Fibroblast of skin of back (primary cell): ENCODE measurements around the gene RESP18.
"Not testable (repeated sequence)": the region's sequence is repeated elsewhere in the genome, so short reads cannot be mapped to it uniquely, and the experiment has no call there.

Experiments used
- DNase-seq: peaks from one replicate; pipeline ENCODE4 v3.0.0-alpha.2; 2013

The RESP18 gene

GRCh38 chr2:219291910-219292490 is 40.5 kb downstream of the RESP18 start:
- no peak for DNase-seq

DNA sequence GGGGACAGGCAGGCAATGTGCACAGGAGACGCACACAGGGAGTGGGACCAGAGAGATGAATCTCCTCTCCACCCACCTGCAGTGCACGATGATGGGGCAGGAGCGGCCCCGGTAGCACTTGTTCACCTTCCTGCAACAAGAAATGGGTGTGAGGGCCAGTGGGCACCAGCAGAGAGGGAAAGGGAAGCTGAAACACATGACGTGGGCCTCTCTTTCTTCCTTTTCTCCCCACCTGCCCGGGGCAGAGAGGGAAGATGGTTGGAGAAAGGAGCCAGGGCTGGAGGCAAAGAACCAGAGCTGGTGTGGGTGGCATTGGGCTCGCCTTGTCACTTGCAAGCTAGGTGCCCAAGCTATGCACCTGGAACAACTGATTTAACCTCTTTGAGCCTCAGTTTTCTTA is 41.1 kb downstream of the RESP18 start:
- DNase-seq = no peak

GRCh38 chr2:219290381-219291171 is 42.0 kb downstream of the RESP18 start:
- DNase-seq = no peak

GRCh38 chr2:219289537-219290361 is 42.8 kb downstream of the RESP18 start:
- peak; percentile 77 for DNase-seq

DNA sequence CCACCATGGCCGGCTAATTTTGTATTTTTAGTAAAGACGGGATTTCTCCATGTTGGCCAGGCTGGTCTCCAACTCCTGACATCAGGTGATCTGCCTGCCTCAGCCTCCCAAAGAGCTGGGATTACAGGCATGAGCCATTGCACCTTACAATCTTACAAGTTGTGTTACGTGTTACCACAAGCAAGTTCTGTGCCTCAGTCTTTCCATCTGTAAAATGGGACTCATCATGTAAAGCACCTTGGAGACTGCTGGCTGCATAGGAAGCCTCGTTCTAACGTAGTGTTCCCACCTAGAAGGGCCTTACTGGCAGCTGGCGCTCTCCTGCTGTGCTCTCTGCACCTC is 43.4 kb downstream of the RESP18 start:
- no peak for DNase-seq

DNA sequence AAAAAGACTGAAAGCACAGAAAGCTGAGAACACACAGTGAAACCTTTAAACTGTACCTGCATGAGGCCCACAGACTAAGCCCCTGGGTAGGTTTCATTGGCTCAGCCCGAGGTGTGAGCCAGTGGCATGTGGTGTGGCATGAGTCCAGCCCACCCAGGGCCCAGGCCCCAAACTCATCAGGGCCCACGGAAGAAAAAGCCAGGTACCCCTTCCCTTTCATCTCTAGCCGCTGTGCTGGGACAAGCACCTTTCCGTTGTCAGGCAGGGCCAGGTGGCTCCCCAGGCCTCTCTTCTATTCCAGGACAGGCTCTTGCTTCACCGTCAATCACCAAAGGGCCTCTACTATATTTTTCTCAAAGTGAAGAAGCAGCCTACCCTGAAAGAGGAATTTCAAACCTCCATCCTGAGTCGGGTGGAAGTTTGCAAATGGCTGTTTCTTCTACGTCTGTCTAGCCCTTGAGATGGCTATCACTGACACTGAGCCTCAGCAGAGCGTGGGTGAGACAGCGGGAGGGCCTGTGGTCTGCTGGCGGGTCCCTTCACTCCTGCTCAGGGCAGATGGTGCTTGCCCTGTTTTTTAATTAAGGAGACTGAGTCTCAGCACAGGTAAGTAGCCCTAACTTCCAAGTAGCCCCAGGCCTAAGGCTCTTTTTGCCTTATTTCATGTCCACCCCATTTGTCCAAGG is 44.8 kb downstream of the RESP18 start:
- no peak for DNase-seq

GRCh38 chr2:219287116-219287440 is 45.5 kb downstream of the RESP18 start:
- not testable (repeated sequence) for DNase-seq

GRCh38 chr2:219286436-219287115 is 46.0 kb downstream of the RESP18 start:
- DNase-seq = no peak

DNA sequence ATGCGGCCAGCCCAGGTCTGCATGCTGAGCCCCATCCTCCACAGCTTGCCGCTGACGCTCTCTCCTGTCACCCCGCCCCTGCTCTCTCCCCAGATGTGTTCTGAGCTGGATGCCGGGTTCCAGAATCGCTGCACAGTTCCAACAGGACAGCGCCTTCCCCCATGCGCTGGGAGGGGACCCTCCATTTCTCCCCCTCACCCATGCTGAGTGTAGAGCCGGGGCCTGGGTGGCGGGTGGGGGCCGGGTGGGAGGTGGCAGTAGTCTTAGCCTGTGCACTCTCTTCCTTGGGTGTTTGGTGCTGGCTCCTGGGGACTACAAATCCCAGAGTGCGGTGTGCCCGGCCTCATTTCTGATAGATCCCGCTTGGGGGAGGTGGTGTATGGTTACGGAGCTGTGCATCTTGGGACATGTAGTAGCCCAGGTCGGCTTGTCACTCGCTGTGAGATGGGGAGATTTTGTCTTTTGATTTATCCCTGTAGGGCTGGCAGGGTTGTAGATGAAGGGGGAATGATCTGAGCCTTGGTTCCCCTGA is 46.6 kb downstream of the RESP18 start:
- DNase-seq = peak; percentile 76

DNA sequence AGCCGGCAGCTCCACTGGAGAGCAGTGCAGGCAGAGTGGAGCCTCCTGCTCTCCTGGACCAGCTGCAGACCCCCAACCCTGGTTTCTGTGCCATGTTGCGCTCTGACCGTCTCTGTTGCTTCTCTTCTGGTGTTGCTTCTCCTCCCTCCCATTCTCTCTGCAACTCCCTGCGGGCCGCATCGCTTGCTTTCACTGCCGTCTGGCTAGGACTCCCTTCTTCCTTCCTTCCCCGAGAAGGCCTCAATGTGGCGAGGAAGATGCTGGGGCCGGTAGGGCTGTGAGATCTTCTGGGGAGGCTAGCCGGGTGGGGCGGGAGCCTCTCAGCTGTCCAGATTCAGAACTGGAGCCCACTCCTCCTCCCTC is 47.2 kb downstream of the RESP18 start:
- DNase-seq = no peak

DNA sequence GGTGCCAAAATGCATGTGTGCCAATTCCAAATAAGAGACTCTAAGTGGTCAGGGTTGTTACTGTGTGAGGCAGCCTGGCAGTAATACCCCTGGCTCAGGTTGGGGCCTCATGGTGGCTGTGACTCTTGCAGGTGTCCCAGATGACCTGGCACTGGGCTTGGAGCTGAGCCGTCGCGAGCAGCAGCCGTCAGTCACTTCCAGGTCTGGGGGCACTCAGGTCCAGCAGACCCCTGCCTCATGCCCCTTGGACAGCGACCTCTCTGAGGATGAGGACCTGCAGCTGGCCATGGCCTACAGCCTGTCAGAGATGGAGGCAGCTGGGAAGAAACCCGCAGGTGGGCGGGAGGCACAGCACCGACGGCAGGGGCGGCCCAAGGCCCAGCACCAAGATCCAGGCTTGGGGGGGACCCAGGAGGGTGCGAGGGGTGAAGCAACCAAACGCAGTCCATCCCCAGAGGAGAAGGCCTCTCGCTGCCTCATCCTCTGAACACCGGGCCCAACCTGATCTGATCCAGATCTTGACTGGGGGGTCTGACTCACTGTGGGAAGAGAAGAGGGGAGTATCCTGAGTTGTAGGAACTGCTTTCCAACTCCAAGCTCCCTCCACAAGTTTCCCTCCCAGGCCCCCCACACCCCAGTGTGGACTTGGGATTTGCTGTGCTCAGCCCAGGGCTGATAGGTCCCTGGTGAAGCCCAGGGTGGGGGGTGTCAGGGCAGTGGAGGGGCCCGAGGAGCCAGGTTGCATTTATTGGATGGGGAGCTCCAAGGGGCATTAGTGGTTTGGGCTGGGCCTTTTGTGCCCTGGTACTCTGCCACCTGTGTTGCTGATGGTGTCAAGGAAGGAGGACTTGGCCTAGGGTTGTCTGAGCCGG is 47.8 kb downstream of the RESP18 start:
- DNase-seq = no peak

DNA sequence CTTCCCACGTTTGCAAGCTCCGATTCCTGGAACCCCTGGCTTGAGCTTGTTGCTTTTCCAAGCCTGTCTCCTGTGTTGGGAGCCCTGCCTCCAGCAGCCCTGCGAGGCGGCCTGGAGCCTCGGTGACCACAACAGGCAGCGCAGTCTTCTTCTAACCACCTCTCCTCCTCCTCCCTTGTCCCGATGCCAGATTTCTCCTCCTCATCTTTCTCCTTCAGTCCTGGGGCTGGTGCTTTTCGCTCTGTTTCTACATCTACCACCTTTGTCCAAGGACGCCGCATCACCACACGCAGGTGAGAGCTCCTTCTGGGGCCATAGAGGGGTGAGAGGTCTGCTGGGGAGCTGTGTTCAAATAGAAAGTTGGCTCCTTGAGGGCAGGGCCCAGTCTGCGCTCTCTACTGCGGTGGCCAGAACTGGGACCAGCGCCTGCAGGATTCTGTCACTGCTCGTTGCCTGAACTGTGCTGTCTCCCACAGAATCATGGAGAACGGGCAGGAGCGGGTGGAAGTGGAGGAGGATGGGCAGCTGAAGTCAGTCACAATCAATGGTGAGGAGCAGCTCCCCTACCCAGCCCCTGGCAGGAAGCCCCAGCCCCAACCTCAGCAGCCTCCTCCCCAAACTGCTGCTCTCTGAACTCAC is 49.5 kb downstream of the RESP18 start:
- DNase-seq = no peak

GRCh38 chr2:219282375-219282774 is 50.2 kb downstream of the RESP18 start:
- DNase-seq = no peak

GRCh38 chr2:219281588-219281987 is 51.0 kb downstream of the RESP18 start:
- DNase-seq = no peak

GRCh38 chr2:219280651-219281050 is 51.9 kb downstream of the RESP18 start:
- DNase-seq = no peak

GRCh38 chr2:219279916-219280516 is 52.5 kb downstream of the RESP18 start:
- DNase-seq = no peak

- DNase-seq = peak; percentile 99
These were observed 53.2 kb downstream of the RESP18 start, which contains the start of gene DNAJB2 for GRCh38 chr2:219279151-219279915. Gene DNAJB2 (plus strand): TSS chr2:219279366. CDS start chr2:219279834, 468 bp downstream.

- DNase-seq = no peak
These were observed 53.8 kb downstream of the RESP18 start for GRCh38 chr2:219278655-219279150.
